ENCODE measurements around the gene ARID1B. TPM values are rescaled to one million over a fixed set of nuclear protein-coding genes. Genes with fewer than 3 reads are reported as not detected.

The ARID1B gene
- polyA plus RNA-seq, 1 experiment, result 17.0 TPM

GRCh38 chr6:157240059-157240959 is 463.1 kb downstream of the ARID1B start:
- H3K27me3 ChIP-seq (ENCODE audit: control insufficient read depth, insufficient read depth, low read length), result peaks cover 5% of the 10 kb centered on the region; the same call in 1 of the 2 replicates
- TF ChIP-seq, protein P1, sequence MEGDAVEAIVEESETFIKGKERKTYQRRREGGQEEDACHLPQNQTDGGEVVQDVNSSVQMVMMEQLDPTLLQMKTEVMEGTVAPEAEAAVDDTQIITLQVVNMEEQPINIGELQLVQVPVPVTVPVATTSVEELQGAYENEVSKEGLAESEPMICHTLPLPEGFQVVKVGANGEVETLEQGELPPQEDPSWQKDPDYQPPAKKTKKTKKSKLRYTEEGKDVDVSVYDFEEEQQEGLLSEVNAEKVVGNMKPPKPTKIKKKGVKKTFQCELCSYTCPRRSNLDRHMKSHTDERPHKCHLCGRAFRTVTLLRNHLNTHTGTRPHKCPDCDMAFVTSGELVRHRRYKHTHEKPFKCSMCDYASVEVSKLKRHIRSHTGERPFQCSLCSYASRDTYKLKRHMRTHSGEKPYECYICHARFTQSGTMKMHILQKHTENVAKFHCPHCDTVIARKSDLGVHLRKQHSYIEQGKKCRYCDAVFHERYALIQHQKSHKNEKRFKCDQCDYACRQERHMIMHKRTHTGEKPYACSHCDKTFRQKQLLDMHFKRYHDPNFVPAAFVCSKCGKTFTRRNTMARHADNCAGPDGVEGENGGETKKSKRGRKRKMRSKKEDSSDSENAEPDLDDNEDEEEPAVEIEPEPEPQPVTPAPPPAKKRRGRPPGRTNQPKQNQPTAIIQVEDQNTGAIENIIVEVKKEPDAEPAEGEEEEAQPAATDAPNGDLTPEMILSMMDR (IDR thresholded peaks at IDR 0.05; ENCODE audit: insufficient read depth, low read depth, low read length), result no peak
- CTCF ChIA-PET, result no interaction called here
- POLR2A ChIA-PET, result no interaction called here
- H3K36me3 ChIP-seq (ENCODE audit: control insufficient read depth, insufficient read depth, low read length), result no peaks in the 10 kb centered on the region
- peak overlapping the region; percentile 7; the same call in 1 of the 2 replicates for H3K4me3 ChIP-seq (ENCODE audit: low read depth, low read length)
- DNase-seq (ENCODE audit: low read depth), result no peak

GRCh38 chr6:157240960-157241311 is 463.8 kb downstream of the ARID1B start:
- Histone ChIP-seq H3K27me3 (ENCODE audit: control insufficient read depth, insufficient read depth, low read length) (no peaks in the 10 kb centered on the region), H3K4me3 (ENCODE audit: low read depth, low read length) (no peak overlapping the region), H3K36me3 (ENCODE audit: control insufficient read depth, insufficient read depth, low read length) (no peaks in the 10 kb centered on the region)
- POLR2A ChIA-PET, result no interaction called here
- no peak for DNase-seq (ENCODE audit: low read depth)
- CTCF ChIA-PET, result no interaction called here
- TF ChIP-seq, protein P1 (IDR thresholded peaks at IDR 0.05; ENCODE audit: insufficient read depth, low read depth, low read length), result no peak

DNA sequence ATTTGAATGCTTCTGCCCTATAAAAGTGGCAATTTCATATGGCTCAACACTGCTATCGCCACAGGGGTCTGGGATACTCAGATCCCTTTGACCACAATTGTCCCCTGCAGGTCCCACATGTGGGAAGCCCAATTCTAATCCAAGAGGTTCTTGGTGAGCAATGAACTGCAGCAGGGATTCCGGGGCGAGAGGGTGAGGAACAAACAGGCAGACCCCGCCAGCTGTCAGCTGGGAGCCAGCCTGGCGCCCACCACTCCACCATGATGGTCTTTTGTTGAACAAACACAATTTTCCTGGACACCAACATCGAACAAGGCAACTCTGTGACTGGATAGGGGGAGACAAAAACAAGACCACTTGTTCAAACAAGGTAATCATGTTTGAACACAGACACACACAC is 465.6 kb downstream of the ARID1B start:
- Histone ChIP-seq H3K4me3 (ENCODE audit: low read depth, low read length) (no peak overlapping the region), H3K36me3 (ENCODE audit: control insufficient read depth, insufficient read depth, low read length) (no peaks in the 10 kb centered on the region), H3K27me3 (ENCODE audit: control insufficient read depth, insufficient read depth, low read length) (no peaks in the 10 kb centered on the region)
- TF ChIP-seq, protein P1 (IDR thresholded peaks at IDR 0.05; ENCODE audit: insufficient read depth, low read depth, low read length), result no peak
- ChIA-PET CTCF (no interaction called here), POLR2A (no interaction called here)
- no peak for DNase-seq (ENCODE audit: low read depth)

- no peaks in the 10 kb centered on the region for H3K36me3 ChIP-seq (ENCODE audit: control insufficient read depth, insufficient read depth, low read length)
- H3K27me3 ChIP-seq (ENCODE audit: control insufficient read depth, insufficient read depth, low read length), result peaks cover 4% of the 10 kb centered on the region; the same call in 1 of the 2 replicates
- ChIA-PET POLR2A (no interaction called here), CTCF (interaction anchor here (2.3 kb wide), 1 partner anchor 9 kb away, joined by 7 read pairs; no protein-coding TSS in a partner anchor)
- TF ChIP-seq, protein P1 (IDR thresholded peaks at IDR 0.05; ENCODE audit: insufficient read depth, low read depth, low read length), result no peak
- H3K4me3 ChIP-seq (ENCODE audit: low read depth, low read length), result no peak overlapping the region
- peak; percentile 81 for DNase-seq (ENCODE audit: low read depth)
Measured at GRCh38 chr6:157244175-157244574, 467.0 kb downstream of the ARID1B start.

DNA sequence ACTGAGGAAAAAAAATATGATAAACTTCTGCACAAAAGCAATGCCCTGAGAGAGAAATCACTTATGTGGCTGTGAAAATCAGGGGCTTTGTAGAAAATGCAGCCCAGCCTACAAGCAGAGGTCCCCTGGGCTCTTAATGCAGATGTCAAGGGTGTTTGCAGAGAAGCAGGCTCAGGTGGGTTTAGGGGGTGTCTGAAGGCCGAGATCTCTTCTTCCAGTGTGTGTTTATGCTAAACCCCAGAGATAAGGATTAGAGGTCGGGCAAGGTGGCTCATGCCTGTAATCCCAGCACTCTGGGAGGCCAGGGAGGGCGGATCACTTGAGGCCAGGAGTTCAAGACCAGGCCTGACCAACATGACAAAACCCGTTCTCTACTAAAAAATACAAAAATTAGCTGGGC is 467.6 kb downstream of the ARID1B start:
- ChIA-PET POLR2A (no interaction called here), CTCF (interaction anchor here (2.3 kb wide), 1 partner anchor 9 kb away, joined by 7 read pairs; no protein-coding TSS in a partner anchor)
- Histone ChIP-seq H3K4me3 (ENCODE audit: low read depth, low read length) (no peak overlapping the region), H3K36me3 (ENCODE audit: control insufficient read depth, insufficient read depth, low read length) (no peaks in the 10 kb centered on the region), H3K27me3 (ENCODE audit: control insufficient read depth, insufficient read depth, low read length) (peaks cover 8% of the 10 kb centered on the region)
- DNase-seq (ENCODE audit: low read depth), result no peak
- TF ChIP-seq, protein P1 (IDR thresholded peaks at IDR 0.05; ENCODE audit: insufficient read depth, low read depth, low read length), result no peak

Data from BJ (cell line).